GM19467 (cell line): ENCODE results near the gene CAMTA1.
"Not testable (repeated sequence)": the region's sequence is repeated elsewhere in the genome, so short reads cannot be mapped to it uniquely, and the experiment has no call there.

Experiments used
- ATAC-seq: cut with Tn5 transposase; IDR thresholded peaks from one replicate; pipeline ENCODE4 v1.9.1; 2021; ENCODE audit warnings: mild to moderate bottlenecking, moderate library complexity; ENCODE audit not compliant: unreplicated experiment

CAMTA1 gene

DNA sequence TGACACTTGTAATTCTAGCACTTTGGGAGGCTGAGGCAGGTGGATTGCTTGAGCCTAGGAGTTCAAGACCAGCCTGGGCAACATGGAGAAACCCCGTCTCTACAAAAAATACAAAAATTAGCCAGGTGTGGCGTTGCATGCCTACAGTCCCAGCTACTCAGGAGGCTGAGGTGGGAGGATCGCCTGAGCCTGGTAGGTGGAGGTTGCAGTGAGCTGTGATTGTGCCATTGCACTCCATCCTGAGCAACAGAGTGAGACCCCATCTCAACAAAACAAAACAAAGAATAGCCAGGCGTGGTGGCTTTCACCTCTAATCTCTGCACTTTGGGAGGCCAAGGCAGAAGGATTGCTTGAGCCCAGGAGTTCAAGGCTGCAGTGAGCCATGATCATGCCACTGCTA, 922.8 kb downstream of the CAMTA1 start:
- not testable (repeated sequence) for ATAC-seq

- ATAC-seq, result no peak
Observed at GRCh38 chr1:7710859-7711258, 925.6 kb downstream of the CAMTA1 start.

GRCh38 chr1:7712731-7713323, 927.6 kb downstream of the CAMTA1 start:
- no peak for ATAC-seq

GRCh38 chr1:7716506-7716905, 931.3 kb downstream of the CAMTA1 start:
- ATAC-seq, result no peak

DNA sequence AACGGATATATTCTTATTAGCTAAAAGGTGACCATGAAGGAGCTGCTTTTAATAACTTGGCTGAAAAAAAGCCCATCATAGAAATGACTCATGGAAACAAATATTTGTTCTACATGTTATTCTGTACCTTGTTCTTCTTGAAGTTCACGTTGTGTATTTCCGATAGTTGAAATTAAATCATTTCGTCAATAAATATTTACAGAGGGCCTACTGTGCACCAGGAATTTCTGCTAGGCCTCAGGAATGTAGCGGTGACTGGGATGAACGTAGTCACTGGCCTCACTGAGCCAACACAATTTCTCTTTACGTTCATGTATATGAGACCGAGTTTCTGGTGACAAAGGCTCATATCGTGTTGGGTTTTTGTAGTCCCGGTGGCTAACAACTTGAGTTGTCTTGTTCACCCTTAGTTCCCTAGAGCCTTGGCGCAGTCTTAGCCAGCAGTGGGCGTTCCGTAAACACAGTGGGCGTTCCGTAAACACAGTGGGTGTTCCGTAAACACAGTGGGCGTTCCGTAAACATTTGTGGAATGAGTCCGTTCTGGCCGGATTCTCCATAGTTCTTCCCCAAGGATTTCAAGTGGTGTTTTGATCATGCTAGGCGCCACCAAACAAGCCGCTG, 932.6 kb downstream of the CAMTA1 start:
- no peak for ATAC-seq

- ATAC-seq, result no peak
Observed at GRCh38 chr1:7719468-7720094, 934.3 kb downstream of the CAMTA1 start.

- no peak for ATAC-seq
Observed at GRCh38 chr1:7721940-7722669, 936.9 kb downstream of the CAMTA1 start.

DNA sequence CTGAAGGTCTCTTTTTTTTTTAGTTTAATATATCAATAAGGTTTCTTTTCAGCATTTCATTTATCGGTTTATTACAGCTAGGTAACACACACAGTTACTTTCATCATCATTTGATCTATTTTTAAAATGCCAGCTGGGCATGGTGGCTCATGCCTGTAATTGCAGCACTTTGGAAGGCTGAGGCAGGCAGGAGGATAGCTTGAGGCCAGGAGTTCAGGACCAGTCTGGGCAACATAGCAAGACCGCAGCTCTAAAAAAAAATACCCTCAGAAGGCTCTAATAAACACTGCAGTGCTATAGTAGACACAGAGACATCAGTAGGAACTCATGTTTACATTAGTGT, 937.4 kb downstream of the CAMTA1 start:
- ATAC-seq, result no peak

GRCh38 chr1:7726623-7727022, 941.4 kb downstream of the CAMTA1 start:
- ATAC-seq, result no peak

DNA sequence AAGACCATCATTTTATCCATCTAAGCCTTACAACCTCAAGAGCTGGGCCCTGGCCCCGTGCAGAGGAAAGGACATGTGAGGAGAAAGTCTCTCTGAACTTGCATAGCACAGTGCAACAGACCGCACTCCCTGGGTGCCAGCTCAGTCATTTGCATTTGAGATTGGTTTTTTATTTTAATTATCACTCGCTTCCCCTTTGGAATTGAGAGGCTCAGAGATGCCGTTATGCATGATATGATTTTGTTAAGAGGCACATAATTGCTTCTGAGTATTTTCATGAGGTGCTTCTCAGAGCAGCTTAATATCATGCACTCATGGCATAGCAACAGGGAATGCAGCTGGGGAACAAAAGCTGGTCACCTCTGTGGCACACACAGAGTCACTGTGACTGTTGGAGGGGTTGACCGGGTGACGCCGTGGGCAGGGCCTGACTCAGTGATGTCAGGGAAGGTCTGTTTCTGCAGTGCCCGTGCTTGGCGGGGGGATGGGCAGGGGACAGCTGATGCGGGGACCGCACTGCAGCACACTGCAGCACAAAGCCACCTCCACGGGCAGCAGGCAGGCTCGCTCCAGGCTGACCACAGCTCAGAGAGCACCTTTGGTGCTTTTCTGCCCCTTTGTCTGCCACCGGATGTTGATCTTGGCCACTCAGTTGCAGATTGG, 942.7 kb downstream of the CAMTA1 start:
- ATAC-seq, result no peak

GRCh38 chr1:7729761-7730160, 944.5 kb downstream of the CAMTA1 start:
- ATAC-seq, result no peak

- ATAC-seq, result no peak
Observed at GRCh38 chr1:7732331-7732730, 947.1 kb downstream of the CAMTA1 start.

GRCh38 chr1:7733276-7733675, 948.0 kb downstream of the CAMTA1 start:
- ATAC-seq, result no peak

GRCh38 chr1:7738044-7738443, 952.8 kb downstream of the CAMTA1 start:
- no peak for ATAC-seq

DNA sequence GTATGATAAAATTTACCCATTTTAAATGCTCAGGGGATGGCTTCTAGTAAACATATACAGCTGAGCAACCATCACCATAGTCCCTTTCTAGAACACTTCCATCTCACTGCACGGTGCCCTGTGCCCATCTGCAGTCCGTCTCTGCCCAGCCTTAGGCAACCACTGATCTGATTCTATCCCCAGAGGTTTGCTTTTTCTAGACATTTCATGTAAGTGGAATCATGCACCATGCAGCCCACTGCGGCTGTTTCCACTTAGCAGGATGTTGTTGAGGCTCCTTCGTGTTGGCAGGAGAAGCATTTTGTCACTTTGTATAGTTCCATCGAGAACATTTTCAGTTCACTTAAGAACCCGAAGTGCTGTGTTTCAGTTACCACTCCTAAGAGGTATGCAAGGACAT, 958.1 kb downstream of the CAMTA1 start:
- no peak for ATAC-seq

GRCh38 chr1:7744882-7745281, 959.6 kb downstream of the CAMTA1 start:
- no peak for ATAC-seq

DNA sequence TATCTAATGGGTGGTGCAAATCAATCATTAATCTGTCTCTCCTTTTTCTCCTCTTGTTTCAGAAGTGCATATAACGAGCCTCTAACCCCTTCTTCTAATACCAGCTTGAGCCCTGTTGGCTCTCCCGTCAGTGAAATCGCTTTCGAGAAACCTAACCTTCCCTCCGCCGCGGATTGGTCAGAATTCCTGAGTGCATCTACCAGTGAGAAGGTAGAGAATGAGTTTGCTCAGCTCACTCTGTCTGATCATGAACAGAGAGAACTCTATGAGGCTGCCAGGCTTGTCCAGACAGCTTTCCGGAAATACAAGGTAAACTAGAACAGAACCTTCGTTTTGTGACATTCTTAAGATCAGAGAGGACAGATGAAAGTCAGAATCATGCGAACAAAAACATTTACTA, 960.5 kb downstream of the CAMTA1 start:
- no peak for ATAC-seq

DNA sequence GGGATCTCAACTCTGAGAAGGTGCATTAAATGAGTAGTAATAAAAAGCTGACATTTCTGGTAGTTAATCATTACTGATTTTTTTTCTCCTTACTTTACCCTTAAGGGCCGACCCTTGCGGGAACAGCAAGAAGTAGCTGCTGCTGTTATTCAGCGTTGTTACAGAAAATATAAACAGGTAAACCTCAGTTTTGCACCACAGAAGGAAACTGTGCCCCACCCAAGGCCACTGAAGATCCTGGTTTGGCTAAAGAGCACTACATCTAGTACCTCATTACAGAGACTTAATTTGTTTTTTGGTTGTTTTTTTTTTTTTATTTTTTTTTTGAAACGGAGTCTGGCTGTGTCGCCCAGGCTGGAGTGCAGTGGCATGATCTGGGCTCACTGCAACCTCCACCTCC, 962.4 kb downstream of the CAMTA1 start:
- no peak for ATAC-seq

- no peak for ATAC-seq
Observed at GRCh38 chr1:7749126-7749525, 963.9 kb downstream of the CAMTA1 start.

- ATAC-seq, result no peak
Observed at GRCh38 chr1:7751174-7751573, 965.9 kb downstream of the CAMTA1 start.
